ENCODE data around the gene DNM3. TPM values are rescaled to one million over a fixed set of nuclear protein-coding genes. Genes with fewer than 3 reads are reported as not detected.

The DNM3 gene
- total and polyA plus RNA-seq, 9 of the 15 experiments (the other 6 are each of a cell fraction or from before 2014, with no cell fraction given), result 0.08 to 0.36 (median 0.22) TPM; not detected in 1

DNA sequence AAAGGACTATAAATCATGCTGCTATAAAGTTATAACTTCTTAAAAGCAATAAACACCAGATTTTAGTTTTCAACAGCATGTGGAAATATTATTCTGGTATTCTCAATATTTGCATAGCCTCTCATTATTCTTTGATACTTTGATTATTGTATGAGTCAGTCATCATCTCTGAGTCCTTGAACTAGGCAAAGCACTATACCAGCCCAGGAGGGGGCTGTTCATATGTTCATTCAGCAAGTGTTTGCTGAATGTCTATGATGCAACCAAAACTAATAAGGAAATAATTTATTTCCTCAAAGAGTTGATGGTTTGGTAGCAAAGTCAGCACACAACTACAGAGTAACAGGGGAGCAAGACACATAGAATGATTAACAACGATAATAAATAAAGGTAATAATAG lies 403.6 kb downstream of the DNM3 start (continued):
- TF ChIP-seq, protein P1, sequence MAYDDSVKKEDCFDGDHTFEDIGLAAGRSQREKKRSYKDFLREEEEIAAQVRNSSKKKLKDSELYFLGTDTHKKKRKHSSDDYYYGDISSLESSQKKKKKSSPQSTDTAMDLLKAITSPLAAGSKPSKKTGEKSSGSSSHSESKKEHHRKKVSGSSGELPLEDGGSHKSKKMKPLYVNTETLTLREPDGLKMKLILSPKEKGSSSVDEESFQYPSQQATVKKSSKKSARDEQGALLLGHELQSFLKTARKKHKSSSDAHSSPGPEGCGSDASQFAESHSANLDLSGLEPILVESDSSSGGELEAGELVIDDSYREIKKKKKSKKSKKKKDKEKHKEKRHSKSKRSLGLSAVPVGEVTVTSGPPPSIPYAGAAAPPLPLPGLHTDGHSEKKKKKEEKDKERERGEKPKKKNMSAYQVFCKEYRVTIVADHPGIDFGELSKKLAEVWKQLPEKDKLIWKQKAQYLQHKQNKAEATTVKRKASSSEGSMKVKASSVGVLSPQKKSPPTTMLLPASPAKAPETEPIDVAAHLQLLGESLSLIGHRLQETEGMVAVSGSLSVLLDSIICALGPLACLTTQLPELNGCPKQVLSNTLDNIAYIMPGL (CRISPR knock-in tag; IDR thresholded peaks at IDR 0.05), result no peak
- TF ChIP-seq, protein P2, sequence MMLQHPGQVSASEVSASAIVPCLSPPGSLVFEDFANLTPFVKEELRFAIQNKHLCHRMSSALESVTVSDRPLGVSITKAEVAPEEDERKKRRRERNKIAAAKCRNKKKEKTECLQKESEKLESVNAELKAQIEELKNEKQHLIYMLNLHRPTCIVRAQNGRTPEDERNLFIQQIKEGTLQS (IDR thresholded peaks at IDR 0.05), result no peak
- TF ChIP-seq, protein P2 (CRISPR knock-in tag; conservative IDR thresholded peaks at IDR 0.05), result no peak
- TF ChIP-seq PTRF (tag; IDR thresholded peaks at IDR 0.05) (no peak), NFE2L1 (tag; IDR thresholded peaks at IDR 0.05; ENCODE audit: borderline replicate concordance, low read depth) (no peak), PHF21A (IDR thresholded peaks at IDR 0.05; ENCODE audit: borderline replicate concordance, low read depth) (no peak), ZNF778 (CRISPR knock-in tag; IDR thresholded peaks at IDR 0.05) (no peak), CREB1 (IDR thresholded peaks at IDR 0.05) (no peak), CREB1 (CRISPR knock-in tag; IDR thresholded peaks at IDR 0.05) (no peak)
- TF ChIP-seq, protein P3, sequence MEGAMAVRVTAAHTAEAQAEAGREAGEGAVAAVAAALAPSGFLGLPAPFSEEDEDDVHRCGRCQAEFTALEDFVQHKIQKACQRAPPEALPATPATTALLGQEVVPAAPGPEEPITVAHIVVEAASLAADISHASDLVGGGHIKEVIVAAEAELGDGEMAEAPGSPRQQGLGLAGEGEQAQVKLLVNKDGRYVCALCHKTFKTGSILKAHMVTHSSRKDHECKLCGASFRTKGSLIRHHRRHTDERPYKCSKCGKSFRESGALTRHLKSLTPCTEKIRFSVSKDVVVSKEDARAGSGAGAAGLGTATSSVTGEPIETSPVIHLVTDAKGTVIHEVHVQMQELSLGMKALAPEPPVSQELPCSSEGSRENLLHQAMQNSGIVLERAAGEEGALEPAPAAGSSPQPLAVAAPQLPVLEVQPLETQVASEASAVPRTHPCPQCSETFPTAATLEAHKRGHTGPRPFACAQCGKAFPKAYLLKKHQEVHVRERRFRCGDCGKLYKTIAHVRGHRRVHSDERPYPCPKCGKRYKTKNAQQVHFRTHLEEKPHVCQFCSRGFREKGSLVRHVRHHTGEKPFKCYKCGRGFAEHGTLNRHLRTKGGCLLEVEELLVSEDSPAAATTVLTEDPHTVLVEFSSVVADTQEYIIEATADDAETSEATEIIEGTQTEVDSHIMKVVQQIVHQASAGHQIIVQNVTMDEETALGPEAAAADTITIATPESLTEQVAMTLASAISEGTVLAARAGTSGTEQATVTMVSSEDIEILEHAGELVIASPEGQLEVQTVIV (CRISPR knock-in tag; IDR thresholded peaks at IDR 0.05; ENCODE audit: borderline replicate concordance), result no peak
- TF ChIP-seq, protein P4, sequence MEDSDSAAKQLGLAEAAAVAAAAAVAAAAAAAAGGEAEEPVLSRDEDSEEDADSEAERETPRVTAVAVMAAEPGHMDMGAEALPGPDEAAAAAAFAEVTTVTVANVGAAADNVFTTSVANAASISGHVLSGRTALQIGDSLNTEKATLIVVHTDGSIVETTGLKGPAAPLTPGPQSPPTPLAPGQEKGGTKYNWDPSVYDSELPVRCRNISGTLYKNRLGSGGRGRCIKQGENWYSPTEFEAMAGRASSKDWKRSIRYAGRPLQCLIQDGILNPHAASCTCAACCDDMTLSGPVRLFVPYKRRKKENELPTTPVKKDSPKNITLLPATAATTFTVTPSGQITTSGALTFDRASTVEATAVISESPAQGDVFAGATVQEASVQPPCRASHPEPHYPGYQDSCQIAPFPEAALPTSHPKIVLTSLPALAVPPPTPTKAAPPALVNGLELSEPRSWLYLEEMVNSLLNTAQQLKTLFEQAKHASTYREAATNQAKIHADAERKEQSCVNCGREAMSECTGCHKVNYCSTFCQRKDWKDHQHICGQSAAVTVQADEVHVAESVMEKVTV (CRISPR knock-in tag; IDR thresholded peaks at IDR 0.05), result no peak
- TF ChIP-seq, protein P5, sequence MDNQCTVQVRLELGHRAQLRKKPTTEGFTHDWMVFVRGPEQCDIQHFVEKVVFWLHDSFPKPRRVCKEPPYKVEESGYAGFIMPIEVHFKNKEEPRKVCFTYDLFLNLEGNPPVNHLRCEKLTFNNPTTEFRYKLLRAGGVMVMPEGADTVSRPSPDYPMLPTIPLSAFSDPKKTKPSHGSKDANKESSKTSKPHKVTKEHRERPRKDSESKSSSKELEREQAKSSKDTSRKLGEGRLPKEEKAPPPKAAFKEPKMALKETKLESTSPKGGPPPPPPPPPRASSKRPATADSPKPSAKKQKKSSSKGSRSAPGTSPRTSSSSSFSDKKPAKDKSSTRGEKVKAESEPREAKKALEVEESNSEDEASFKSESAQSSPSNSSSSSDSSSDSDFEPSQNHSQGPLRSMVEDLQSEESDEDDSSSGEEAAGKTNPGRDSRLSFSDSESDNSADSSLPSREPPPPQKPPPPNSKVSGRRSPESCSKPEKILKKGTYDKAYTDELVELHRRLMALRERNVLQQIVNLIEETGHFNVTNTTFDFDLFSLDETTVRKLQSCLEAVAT (IDR thresholded peaks at IDR 0.05), result no peak
